GM19025 (cell line): ENCODE results near the gene FAM162A.

Experiments
- ATAC-seq: cut with Tn5 transposase; IDR thresholded peaks from one replicate; pipeline ENCODE4 v1.9.1; 2021; ENCODE audit warnings: mild to moderate bottlenecking, low read depth, moderate library complexity; ENCODE audit not compliant: unreplicated experiment

The FAM162A gene, protein sequence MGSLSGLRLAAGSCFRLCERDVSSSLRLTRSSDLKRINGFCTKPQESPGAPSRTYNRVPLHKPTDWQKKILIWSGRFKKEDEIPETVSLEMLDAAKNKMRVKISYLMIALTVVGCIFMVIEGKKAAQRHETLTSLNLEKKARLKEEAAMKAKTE

DNA sequence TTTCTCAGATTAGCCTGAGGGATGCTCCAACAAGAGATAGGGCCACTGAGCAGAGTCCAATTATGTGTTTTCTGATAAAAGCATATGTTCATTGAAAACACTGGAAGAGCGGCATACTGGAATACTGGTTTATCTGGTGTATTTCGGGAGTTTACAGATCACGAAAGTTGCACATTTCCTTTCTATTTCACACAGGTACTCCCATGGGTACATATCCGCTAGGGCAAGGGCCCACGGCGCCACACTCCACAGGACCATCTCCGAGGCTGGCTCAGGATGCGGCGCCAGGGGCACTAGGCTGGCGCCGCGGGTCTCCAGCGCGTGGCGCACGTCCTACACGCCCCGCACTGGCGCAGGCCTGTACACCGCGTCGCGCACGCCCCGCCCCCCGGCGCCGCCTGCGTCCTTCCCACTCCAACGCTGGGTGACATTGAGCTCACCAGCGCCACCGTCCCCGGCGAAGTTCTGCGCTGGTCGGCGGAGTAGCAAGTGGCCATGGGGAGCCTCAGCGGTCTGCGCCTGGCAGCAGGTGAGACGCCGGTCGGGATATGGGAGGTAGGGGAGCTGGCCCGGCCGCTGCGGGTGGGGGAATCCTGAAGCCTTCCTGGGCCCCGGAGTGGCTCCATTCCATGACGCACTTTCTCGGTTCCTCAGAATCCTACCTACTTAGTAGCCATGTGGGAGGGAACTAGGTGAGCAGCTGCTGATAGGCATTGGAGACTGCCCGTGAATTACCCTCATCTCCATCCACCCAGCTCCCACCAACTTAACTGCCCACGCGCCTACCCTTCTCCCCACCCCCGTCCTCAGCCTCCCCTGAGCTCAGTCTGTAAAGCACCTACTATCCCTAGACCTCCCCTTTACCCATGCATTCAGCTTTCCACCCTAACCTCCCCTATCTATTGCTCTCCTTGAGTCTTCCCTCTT is at the start of gene FAM162A:
Gene FAM162A (plus strand): TSS at position 412 of the 927 bp plus-strand sequence. CDS start 84 bp downstream, at position 496.
- peak; percentile 91 for ATAC-seq

DNA sequence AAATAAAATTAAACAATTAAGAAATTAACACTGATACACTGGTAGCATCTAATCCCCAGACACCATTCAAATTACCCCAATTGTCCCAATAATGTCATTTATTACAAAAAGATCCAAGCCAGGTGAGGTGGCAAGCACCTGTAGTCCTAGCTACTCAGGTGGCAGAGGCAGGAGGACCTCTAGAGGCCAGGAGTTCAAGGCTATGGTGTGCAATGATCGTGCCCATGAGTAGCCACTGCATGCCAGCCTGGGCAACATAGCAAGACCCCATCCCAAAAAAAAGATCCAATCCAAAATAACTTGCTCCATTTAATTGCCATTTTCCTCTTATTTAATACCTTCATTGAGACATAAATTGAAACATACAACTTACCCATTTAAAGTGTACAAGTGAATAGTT is 41.2 kb upstream of the FAM162A start:
- no peak for ATAC-seq

DNA sequence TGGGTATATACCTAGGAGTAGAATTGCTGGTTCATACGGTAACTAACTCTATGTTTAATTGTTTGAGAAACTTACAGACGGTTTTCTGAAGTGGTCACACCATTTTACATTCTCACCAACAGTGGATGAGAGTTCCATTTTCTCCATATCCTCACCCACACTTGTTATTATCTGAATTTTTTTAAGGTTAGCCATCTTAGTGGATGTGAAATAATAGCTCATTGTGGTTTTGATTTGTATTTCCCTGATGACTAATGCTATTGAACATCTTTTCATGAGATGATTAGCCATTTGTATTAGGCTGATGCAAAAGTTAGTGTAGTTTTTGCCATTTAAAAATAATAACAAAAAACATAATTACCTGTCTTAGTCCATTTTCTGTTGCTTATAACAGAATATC is 40.3 kb upstream of the FAM162A start:
- ATAC-seq = no peak

- no peak for ATAC-seq
Observed at GRCh38 chr3:122349171-122349570, 34.8 kb upstream of the FAM162A start.

DNA sequence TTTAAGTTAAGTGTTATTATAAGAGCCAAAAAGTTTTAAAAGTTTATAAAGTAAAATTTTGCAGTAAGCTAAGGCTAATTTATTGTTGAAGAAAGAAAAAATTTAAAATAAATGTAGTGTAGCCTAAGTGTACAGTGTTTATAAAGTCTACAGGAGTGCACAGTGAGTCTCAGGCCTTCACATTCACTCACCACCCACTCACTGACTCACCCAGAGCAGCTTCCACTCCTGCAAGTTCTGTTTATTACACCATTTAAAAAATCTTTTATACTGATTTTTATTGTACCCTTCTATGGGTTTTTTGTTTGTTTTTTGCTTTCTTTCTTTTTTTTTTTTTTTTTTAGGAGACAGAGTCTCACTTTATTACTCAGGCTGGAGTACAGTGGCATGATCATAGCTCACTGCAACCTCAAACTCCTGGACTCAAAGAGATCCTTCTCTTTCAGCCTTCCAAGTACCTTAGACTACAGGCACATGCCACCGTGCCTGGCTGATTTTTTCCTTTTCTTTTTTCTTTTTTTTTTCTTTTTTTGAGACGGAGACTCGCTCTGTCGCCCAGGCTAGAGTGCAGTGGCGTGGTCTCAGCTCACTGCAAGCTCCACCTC is 33.1 kb upstream of the FAM162A start:
- ATAC-seq = no peak

GRCh38 chr3:122351612-122352011 is 32.4 kb upstream of the FAM162A start:
- no peak for ATAC-seq

- no peak for ATAC-seq
Observed at GRCh38 chr3:122353215-122353614, 30.8 kb upstream of the FAM162A start.

DNA sequence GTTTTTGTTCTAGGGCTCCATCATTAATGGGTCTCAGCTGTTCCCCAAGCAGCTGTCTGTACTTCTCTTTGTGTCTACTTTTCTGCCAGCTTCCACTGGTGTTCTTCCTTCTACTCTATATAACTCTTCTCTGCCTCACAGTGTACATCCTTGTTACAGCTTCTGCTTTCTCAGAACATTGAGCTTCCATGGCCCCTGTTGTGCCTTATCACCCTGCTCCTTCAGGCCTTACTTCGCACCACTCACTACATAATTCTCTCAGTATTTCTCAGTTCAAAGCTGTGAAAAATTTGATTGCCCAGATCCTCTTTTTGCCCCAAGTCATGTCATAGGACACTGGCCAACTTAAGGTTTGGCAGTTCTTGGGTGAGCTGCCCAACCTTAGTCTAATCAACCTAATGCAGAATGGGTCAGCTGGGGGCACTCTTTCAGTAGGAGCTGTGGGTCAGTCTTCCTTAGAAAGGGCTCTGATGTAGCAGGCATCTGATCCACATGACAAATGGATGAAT is 30.0 kb upstream of the FAM162A start:
- ATAC-seq = no peak

DNA sequence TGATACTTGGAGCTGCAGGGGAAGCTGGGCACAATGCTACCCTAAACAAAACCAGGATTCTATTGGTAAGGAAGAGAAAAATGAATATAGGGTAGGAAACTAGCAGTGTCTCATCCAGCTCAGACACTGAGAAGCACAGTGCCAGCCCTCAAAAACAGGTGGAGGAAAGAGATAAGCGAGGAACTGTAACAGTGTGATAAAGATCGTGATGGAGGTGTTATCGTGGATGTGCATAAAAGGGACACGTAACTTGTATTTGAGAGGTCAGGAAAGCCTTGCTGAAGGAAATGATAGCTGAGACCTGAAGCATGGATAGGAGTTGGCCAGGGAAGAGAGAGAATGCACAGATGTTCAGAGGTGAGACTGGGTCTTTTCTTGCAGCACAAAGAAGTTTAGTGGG is 28.4 kb upstream of the FAM162A start:
- no peak for ATAC-seq

DNA sequence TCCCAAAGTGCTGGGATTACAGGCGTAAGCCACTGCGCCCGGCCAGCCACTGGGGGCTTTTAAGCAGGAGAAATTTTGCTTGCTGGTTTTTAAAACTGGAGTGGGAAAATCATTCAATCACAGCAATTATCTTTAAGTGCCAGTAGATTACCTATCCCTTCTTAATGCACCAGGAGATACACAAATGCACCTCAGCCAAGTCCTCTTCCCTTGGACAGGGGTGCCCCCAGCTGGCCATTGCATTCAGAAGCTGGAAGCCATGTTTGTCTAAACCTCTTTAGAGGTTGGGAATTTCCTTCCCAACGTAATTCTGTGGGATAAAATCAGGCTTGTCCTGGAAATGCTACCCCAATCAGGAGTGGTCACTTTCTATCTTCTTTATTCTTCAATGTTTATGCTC is 27.6 kb upstream of the FAM162A start:
- ATAC-seq = no peak

- no peak for ATAC-seq
Observed at GRCh38 chr3:122357828-122358702, 25.9 kb upstream of the FAM162A start.

GRCh38 chr3:122358703-122359032 is 25.3 kb upstream of the FAM162A start:
- ATAC-seq = no peak

- no peak for ATAC-seq
Observed at GRCh38 chr3:122362026-122362425, 22.0 kb upstream of the FAM162A start.

DNA sequence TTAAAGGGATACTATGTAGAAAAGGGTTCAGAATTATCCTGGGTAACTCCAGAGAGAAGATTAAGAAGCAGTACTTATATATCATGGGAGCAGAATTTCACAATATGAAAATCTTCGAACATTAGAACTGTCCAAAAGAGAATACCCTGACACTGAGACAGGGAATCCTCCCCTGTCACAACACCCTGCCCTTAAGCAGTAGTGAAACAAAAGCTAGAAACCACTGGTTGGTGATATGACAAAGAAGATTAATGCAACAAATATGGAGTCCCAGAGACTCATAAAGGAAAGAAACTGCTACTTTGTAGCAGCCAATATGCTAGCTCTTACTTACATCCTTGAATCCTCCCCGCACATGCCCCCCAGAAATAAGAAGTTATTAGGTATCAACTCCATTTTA is 19.5 kb upstream of the FAM162A start:
- ATAC-seq = no peak

DNA sequence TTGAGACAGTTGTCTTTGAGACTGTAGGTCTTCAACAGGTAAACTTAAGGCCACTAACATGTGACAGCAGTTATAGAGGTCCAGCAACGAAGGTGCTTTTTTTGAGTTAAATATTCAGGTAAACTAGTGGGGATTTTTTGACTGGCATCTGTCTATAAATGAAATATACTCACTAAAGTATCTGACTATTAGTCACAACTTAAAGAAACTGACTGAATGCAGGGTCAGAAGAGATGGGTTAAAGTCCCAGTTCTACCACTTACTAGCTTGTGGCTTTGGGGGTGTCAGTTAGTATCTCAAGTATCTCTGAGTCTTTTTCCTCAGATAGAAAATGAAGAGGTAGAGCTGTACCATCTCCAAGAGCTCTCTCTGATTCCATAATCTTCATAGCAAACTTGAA is 18.9 kb upstream of the FAM162A start:
- peak; percentile 55 for ATAC-seq

- peak; percentile 80 for ATAC-seq
Observed at GRCh38 chr3:122365582-122366378, 18.2 kb upstream of the FAM162A start.

DNA sequence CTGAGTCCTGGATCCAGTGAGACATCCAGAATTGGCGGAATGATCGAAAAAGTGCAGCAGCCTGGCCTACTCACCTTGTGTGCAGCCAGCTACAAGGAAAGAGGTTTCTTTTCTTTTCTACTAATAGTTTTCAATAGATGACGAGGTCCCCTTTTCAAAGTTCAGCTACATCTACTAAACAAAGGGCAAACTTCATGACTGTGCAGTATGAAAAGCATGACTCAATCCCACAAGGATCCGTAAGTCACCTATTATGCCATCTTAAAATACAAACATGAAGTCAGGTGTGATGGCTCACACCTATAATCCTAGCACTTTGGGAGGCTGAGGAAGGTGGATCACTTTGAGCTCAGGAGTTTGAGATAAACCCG is 17.6 kb upstream of the FAM162A start:
- ATAC-seq = no peak

DNA sequence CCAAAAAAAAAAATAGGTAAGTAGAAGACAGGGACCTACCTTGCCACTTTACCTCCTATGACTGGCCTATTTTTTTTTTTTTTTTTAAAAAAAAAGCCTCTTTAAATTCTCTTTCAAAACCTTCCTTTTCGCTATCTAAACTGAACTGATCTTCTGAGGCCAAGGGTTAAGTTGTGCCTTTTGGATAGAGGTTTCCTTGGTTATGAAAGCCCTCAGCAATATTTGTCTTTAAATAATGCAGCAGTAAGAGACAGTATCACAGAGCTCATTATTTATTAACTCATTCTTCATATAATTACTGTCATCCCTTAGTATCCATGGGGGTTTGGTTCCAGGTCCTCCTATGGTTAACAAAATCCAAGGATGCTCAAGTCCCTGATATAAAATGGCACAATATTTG is 9.9 kb upstream of the FAM162A start:
- no peak for ATAC-seq

DNA sequence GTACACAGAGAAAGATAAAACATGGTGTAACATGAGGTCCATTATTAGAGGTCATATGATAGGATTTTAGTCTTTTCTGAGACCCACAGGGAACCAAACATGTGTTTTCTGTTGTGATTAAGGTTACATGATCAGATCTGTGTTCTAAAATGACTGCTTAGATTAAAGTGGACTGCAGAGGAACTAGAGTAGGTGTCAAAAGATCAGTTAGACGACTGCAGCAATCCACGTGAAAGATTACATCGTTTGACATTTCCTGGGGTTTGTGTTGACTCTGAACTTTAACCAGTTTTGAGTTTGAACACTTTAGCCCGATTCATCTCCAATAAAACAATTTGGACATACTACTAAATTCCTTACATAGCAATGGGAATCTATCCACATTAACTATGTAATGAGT is 6.0 kb upstream of the FAM162A start:
- ATAC-seq = no peak
